Mucosa of descending colon (tissue), 3 donors: Measurements from ENCODE around the gene ASF1A. TPM values are rescaled to one million over a fixed set of nuclear protein-coding genes. Genes with fewer than 3 reads are reported as not detected.

Source experiments
- ATAC-seq: fragments of 200-7000 bp; cut with Tn5 transposase; one replicate; pipeline ENCODE4 v1.9.1; 2020; ENCODE audit warnings: mild to moderate bottlenecking, moderate library complexity
- DNase-seq, 3 donors: peaks; one replicate each; pipeline ENCODE4 v3.0.0-alpha.2; 2020
- H3K36me3 ChIP-seq: fragments of 200-600 bp; one replicate; pipeline ENCODE4 v1.8.0; 2021; ENCODE audit warnings: low read depth, mild to moderate bottlenecking
- H3K4me1 ChIP-seq: fragments of 200-600 bp; one replicate; pipeline ENCODE4 v1.8.0; 2021; ENCODE audit warnings: low read depth, mild to moderate bottlenecking
- H3K4me3 ChIP-seq: fragments of 200-600 bp; one replicate; pipeline ENCODE4 v1.8.0; 2021; ENCODE audit warnings: mild to moderate bottlenecking
- H3K9me3 ChIP-seq: fragments of 200-600 bp; one replicate; pipeline ENCODE4 v1.8.0; 2021; ENCODE audit warnings: mild to moderate bottlenecking
- CTCF ChIP-seq: fragments of 200-600 bp; IDR thresholded peaks from one replicate; pipeline ENCODE4 v1.8.0; 2022; ENCODE audit warnings: antibody characterized with exemption, mild to moderate bottlenecking
- intact Hi-C, 2 donors: fragments of 100-400 bp; cut with DNase I in 1 of 2; cut with micrococcal nuclease in 1 of 2; formaldehyde crosslinking; loops; one replicate each; pipeline versions ENCODE4 v1.11.0 to v1.11.1; 2022; cut with DNase I, micrococcal nuclease
- total RNA-seq, 3 donors: library from RNA; stranded (reverse); fragmentation: NEBNext Ultra II Directional in 2 of 3; extraction: Animal tissue kit (Norgen Biotek cat#: 25700) in 2 of 3; gene quantifications; one replicate each; pipeline versions ENCODE4 v1.2.1 to v1.2.4, GENCODE V29; 2021 to 2023
- donor health status: DM: no; HTN: no; CAD: no; lungs with moderate emphysema.
- donor health status: DM: no; HTN: no; CAD: no.
- donor health status: DM: no; HTN: yes; CAD: no.

The ASF1A gene
- total RNA-seq, 3 donors from 2014 or later: 14.3 to 22.2 (median 17.1) TPM

- no peaks in the 10 kb centered on the region for H3K4me1 ChIP-seq
- H3K36me3 ChIP-seq: no peaks in the 10 kb centered on the region
- ATAC-seq (no peak), DNase-seq (no peak)
- no peaks in the 10 kb centered on the region for H3K9me3 ChIP-seq
- H3K4me3 ChIP-seq: no peak overlapping the region
- TF ChIP-seq CTCF: no peak
- intact Hi-C loops: no loop called here
Observed at GRCh38 chr6:118881440-118882313, 12.3 kb upstream of the ASF1A start.

- no peak for DNase-seq
- intact Hi-C loops: no loop called here
- no peak overlapping the region for H3K4me3 ChIP-seq
- no peaks in the 10 kb centered on the region for H3K36me3 ChIP-seq
- H3K9me3 ChIP-seq: no peaks in the 10 kb centered on the region
- no peak for ATAC-seq
- no peaks in the 10 kb centered on the region for H3K4me1 ChIP-seq
- TF ChIP-seq CTCF: no peak
Observed at GRCh38 chr6:118882314-118882905, 11.5 kb upstream of the ASF1A start.

GRCh38 chr6:118886641-118887040, 7.3 kb upstream of the ASF1A start:
- ATAC-seq (no peak), DNase-seq (no peak)
- no peaks in the 10 kb centered on the region for H3K36me3 ChIP-seq
- TF ChIP-seq CTCF: no peak
- no peaks in the 10 kb centered on the region for H3K9me3 ChIP-seq
- intact Hi-C loops: no loop called here
- H3K4me3 ChIP-seq: no peak overlapping the region
- H3K4me1 ChIP-seq: no peaks in the 10 kb centered on the region

GRCh38 chr6:118889163-118889562, 4.8 kb upstream of the ASF1A start:
- H3K4me3 ChIP-seq: no peak overlapping the region
- no peak for DNase-seq
- TF ChIP-seq CTCF: no peak
- peaks cover 5% of the 10 kb centered on the region for H3K4me1 ChIP-seq
- no peaks in the 10 kb centered on the region for H3K36me3 ChIP-seq
- H3K9me3 ChIP-seq: no peaks in the 10 kb centered on the region
- intact Hi-C loops: no loop called here
- ATAC-seq: no peak

- H3K36me3 ChIP-seq: no peaks in the 10 kb centered on the region
- no peaks in the 10 kb centered on the region for H3K9me3 ChIP-seq
- ATAC-seq (no peak), DNase-seq (no peak)
- H3K4me1 ChIP-seq: peaks cover 5% of the 10 kb centered on the region
- no peak for TF ChIP-seq CTCF
- intact Hi-C loops: no loop called here
- no peak overlapping the region for H3K4me3 ChIP-seq
Observed at GRCh38 chr6:118890997-118891790, 2.8 kb upstream of the ASF1A start.
